ENCODE results near the gene HS6ST2. TPM values are rescaled to one million over a fixed set of nuclear protein-coding genes. Genes with fewer than 3 reads are reported as not detected.
"Not testable (repeated sequence)": the region's sequence is repeated elsewhere in the genome, so short reads cannot be mapped to it uniquely, and the experiment has no call there.

HS6ST2 gene
- total RNA-seq, 5 donors from 2014 or later (not counting 1 experiment from before 2014, with no cell fraction given), result not detected

DNA sequence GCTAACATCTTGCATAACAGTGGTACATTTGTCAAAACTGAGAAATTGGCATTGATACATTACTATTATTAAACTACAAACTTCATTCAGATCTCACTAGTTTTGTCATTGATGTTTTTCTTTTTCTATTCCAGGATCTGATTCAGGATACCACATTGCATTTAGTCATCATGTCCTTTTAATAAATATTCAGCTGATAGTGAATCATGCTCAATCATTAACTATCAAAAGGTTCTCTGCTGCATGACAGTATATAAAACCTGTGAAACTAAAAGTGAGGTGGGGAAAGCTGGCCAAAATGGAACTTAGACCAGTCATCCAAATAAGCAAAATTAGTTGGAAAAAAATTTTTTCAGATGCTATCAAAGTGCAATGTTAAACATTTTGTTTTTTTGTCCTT lies 28.1 kb upstream of the HS6ST2 start:
- Histone ChIP-seq H3K9me3 (no peaks in the 10 kb centered on the region), H3K4me3 (ENCODE audit: control insufficient read depth in 1 of 2, extremely low read depth in 1 of 2, low read length in 1 of 2) (no peak overlapping the region), H3K27ac (ENCODE audit: low read length) (no peak overlapping the region), H3K4me1 (ENCODE audit: control insufficient read depth in 1 of 2, extremely low read depth in 1 of 2, insufficient read depth in 2 of 2, low read length in 2 of 2) (no peaks in the 10 kb centered on the region), H3K36me3 (ENCODE audit: control insufficient read depth in 2 of 2, extremely low read depth in 1 of 2, insufficient read depth in 1 of 2, low read length in 1 of 2) (no peaks in the 10 kb centered on the region), H3K27me3 (replicated peaks in 1 of 2; ENCODE audit: control insufficient read depth in 2 of 2, extremely low read depth in 1 of 2, insufficient read depth in 2 of 2, low read length in 1 of 2) (no peaks in the 10 kb centered on the region)
- H3K4me3 Mint-ChIP-seq, result no peak overlapping the region
- no peak for ATAC-seq (replicated peaks in 1 of 4)
- no peaks in the 10 kb centered on the region for H3K36me3 Mint-ChIP-seq
- no peak for DNase-seq
- peaks cover 0 to 31% of the 10 kb centered on the region in 2 donors for H3K27me3 Mint-ChIP-seq
- ChIA-PET POLR2A (no interaction called here), CTCF (no interaction called here)
- H3K27ac Mint-ChIP-seq, result no peak overlapping the region
- H3K4me1 Mint-ChIP-seq, result no peaks in the 10 kb centered on the region
- H3K9me3 Mint-ChIP-seq, result no peaks in the 10 kb centered on the region

DNA sequence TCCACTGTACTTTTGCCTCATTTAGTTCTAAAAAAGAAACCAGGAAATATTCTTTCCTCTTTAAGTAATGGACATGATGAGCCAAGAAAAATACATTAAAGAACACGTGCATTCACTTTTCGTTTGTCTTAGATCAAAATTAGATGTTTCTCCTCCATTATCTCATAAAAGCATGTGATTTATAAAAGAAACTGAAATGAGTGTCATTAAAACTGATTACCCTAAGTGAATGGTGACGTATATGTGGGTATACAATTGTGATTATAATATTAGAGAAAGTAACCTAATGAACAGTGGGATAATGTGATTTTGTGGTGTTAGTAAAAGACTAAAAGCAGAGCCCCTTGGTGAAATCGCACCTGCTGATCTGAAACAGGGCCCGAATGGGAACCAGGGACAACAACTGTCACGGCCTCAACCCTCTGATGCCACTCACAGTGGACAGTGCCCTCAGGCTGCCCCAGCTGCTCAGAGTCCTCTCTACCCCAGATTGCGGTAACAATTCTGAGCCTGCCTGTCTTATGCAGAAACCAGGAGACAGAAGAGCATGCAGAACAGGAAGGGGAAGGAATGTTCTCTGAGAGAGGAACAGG lies 25.7 kb upstream of the HS6ST2 start:
- Mint-ChIP-seq H3K4me1 (no peaks in the 10 kb centered on the region), H3K27me3 (peaks cover 0 to 26% of the 10 kb centered on the region in 2 donors), H3K4me3 (no peak overlapping the region), H3K36me3 (no peaks in the 10 kb centered on the region), H3K9me3 (no peaks in the 10 kb centered on the region), H3K27ac (no peak overlapping the region)
- H3K9me3 ChIP-seq, result no peaks in the 10 kb centered on the region
- no peaks in the 10 kb centered on the region for H3K4me1 ChIP-seq (ENCODE audit: control insufficient read depth in 1 of 2, extremely low read depth in 1 of 2, insufficient read depth in 2 of 2, low read length in 2 of 2)
- ATAC-seq (replicated peaks in 1 of 4), result no peak
- CTCF ChIA-PET, result interaction anchor here in 1 of 2 donors (0.6 kb wide), 1 partner anchor 11 kb away, joined by 3 read pairs; no protein-coding TSS in a partner anchor
- no peaks in the 10 kb centered on the region for H3K36me3 ChIP-seq (ENCODE audit: control insufficient read depth in 2 of 2, extremely low read depth in 1 of 2, insufficient read depth in 1 of 2, low read length in 1 of 2)
- POLR2A ChIA-PET, result no interaction called here
- no peak overlapping the region for H3K4me3 ChIP-seq (ENCODE audit: control insufficient read depth in 1 of 2, extremely low read depth in 1 of 2, low read length in 1 of 2)
- no peak overlapping the region for H3K27ac ChIP-seq (ENCODE audit: low read length)
- H3K27me3 ChIP-seq (replicated peaks in 1 of 2; ENCODE audit: control insufficient read depth in 2 of 2, extremely low read depth in 1 of 2, insufficient read depth in 2 of 2, low read length in 1 of 2), result no peaks in the 10 kb centered on the region
- WGBS (ENCODE audit: insufficient coverage), result no CpG with 5 or more reads among the region's 7 CpGs
- DNase-seq, result no peak

- Histone ChIP-seq H3K27me3 (replicated peaks in 1 of 2; ENCODE audit: control insufficient read depth in 2 of 2, extremely low read depth in 1 of 2, insufficient read depth in 2 of 2, low read length in 1 of 2) (no peaks in the 10 kb centered on the region), H3K4me1 (ENCODE audit: control insufficient read depth in 1 of 2, extremely low read depth in 1 of 2, insufficient read depth in 2 of 2, low read length in 2 of 2) (no peaks in the 10 kb centered on the region), H3K4me3 (ENCODE audit: control insufficient read depth in 1 of 2, extremely low read depth in 1 of 2, low read length in 1 of 2) (no peak overlapping the region), H3K9me3 (no peaks in the 10 kb centered on the region), H3K36me3 (ENCODE audit: control insufficient read depth in 2 of 2, extremely low read depth in 1 of 2, insufficient read depth in 1 of 2, low read length in 1 of 2) (no peaks in the 10 kb centered on the region), H3K27ac (ENCODE audit: low read length) (no peak overlapping the region)
- ChIA-PET CTCF (interaction anchor here in 1 of 2 donors (0.6 kb wide), 1 partner anchor 10 kb away, joined by 3 read pairs; no protein-coding TSS in a partner anchor), POLR2A (no interaction called here)
- no CpG with 5 or more reads among the region's 2 CpGs for WGBS (ENCODE audit: insufficient coverage)
- DNase-seq, result no peak
- Mint-ChIP-seq H3K4me1 (no peaks in the 10 kb centered on the region), H3K27ac (no peak overlapping the region), H3K27me3 (peaks cover 0 to 28% of the 10 kb centered on the region in 2 donors), H3K9me3 (no peaks in the 10 kb centered on the region), H3K36me3 (no peaks in the 10 kb centered on the region), H3K4me3 (no peak overlapping the region)
- no peak for ATAC-seq (replicated peaks in 1 of 4)
These were observed 25.1 kb upstream of the HS6ST2 start for GRCh38 chrX:132983496-132983895.

GRCh38 chrX:132980035-132980434 lies 21.6 kb upstream of the HS6ST2 start:
- H3K27ac Mint-ChIP-seq; ATAC-seq (replicated peaks in 1 of 4); H3K36me3 ChIP-seq (ENCODE audit: control insufficient read depth in 2 of 2, extremely low read depth in 1 of 2, insufficient read depth in 1 of 2, low read length in 1 of 2); H3K36me3 Mint-ChIP-seq; H3K4me3 ChIP-seq (ENCODE audit: control insufficient read depth in 1 of 2, extremely low read depth in 1 of 2, low read length in 1 of 2); H3K27ac ChIP-seq (ENCODE audit: low read length); DNase-seq; H3K4me1 Mint-ChIP-seq; H3K4me3 Mint-ChIP-seq; POLR2A ChIA-PET; H3K9me3 Mint-ChIP-seq; H3K27me3 ChIP-seq (replicated peaks in 1 of 2; ENCODE audit: control insufficient read depth in 2 of 2, extremely low read depth in 1 of 2, insufficient read depth in 2 of 2, low read length in 1 of 2); H3K9me3 ChIP-seq; H3K4me1 ChIP-seq (ENCODE audit: control insufficient read depth in 1 of 2, extremely low read depth in 1 of 2, insufficient read depth in 2 of 2, low read length in 2 of 2): not testable (repeated sequence)
- CTCF ChIA-PET, result interaction anchor here in 1 of 2 donors (0.7 kb wide), 1 partner anchor 10 kb away, joined by 5 read pairs; no protein-coding TSS in a partner anchor
- WGBS (ENCODE audit: insufficient coverage), result no CpG with 5 or more reads among the region's 2 CpGs
- peaks cover 1 to 27% of the 10 kb centered on the region in 2 donors for H3K27me3 Mint-ChIP-seq

DNA sequence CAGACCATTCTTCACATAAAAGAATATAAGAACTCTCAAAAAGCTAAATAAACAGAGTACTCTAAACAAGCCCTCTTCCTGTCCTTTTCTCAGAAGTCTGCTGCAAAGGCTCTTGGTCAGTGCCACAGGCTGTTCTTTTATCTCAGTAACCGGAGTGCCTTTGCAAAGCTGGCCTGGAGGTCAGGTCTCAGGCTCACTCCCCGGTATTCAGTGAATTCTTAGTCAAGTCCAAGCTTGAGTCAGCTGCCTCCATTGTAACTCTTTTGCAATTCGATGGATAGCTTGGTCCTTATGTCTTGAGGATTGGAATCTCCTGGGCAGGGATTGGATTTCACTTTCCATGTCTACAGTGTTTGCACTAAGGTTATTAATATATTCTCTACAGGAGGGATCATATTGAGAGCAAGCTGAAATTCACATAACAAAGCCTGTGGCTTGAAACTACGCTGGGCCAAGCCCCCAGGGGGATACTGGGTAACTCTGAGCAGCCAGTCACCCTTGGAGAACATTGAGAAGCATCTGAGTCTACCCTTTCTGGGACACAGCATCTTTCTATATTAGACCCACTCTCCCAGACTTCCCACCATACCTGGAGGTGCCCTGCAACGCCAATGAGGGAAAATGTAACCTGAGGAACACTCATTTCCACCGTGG lies 10.0 kb upstream of the HS6ST2 start:
- H3K4me3 Mint-ChIP-seq, result no peak overlapping the region
- H3K27ac Mint-ChIP-seq, result no peak overlapping the region
- no peaks in the 10 kb centered on the region for H3K36me3 Mint-ChIP-seq
- H3K4me1 Mint-ChIP-seq, result no peaks in the 10 kb centered on the region
- ATAC-seq (replicated peaks in 1 of 4) (no peak), DNase-seq (no peak)
- H3K36me3 ChIP-seq (ENCODE audit: control insufficient read depth in 2 of 2, extremely low read depth in 1 of 2, insufficient read depth in 1 of 2, low read length in 1 of 2), result no peaks in the 10 kb centered on the region
- POLR2A ChIA-PET, result no interaction called here
- no peaks in the 10 kb centered on the region for H3K9me3 ChIP-seq
- no peak overlapping the region for H3K27ac ChIP-seq (ENCODE audit: low read length)
- no peaks in the 10 kb centered on the region for H3K9me3 Mint-ChIP-seq
- 74% methylated on average over 2 of the region's 6 CpGs for WGBS (ENCODE audit: insufficient coverage)
- H3K27me3 ChIP-seq (replicated peaks in 1 of 2; ENCODE audit: control insufficient read depth in 2 of 2, extremely low read depth in 1 of 2, insufficient read depth in 2 of 2, low read length in 1 of 2), result peaks cover 0 to 2% of the 10 kb centered on the region in 2 experiments
- peaks cover 0 to 22% of the 10 kb centered on the region in 2 donors for H3K27me3 Mint-ChIP-seq
- CTCF ChIA-PET, result no interaction called here
- H3K4me1 ChIP-seq (ENCODE audit: control insufficient read depth in 1 of 2, extremely low read depth in 1 of 2, insufficient read depth in 2 of 2, low read length in 2 of 2), result no peaks in the 10 kb centered on the region
- no peak overlapping the region for H3K4me3 ChIP-seq (ENCODE audit: control insufficient read depth in 1 of 2, extremely low read depth in 1 of 2, low read length in 1 of 2)

DNA sequence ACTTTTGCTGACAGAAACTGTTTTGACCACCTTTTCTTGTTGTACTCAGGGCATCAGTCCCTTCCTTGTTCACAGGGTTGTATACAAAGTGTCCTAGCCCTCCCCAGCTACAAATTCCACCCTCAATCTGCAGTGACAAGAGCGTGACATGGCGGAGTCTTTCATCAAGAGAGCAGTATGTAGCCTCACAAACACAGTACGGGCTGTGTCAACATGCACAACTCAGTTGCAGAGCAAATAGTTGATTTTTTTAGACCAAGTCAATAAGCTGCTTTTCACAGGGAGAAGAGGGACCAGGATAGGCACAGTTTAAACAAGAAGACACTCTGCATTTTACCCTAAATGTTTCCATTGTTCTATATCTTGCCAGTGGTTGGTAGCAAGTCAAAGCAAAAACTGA lies 8.6 kb upstream of the HS6ST2 start:
- Histone ChIP-seq H3K9me3 (no peaks in the 10 kb centered on the region), H3K27me3 (replicated peaks in 1 of 2; ENCODE audit: control insufficient read depth in 2 of 2, extremely low read depth in 1 of 2, insufficient read depth in 2 of 2, low read length in 1 of 2) (peaks cover 0 to 2% of the 10 kb centered on the region in 2 experiments), H3K36me3 (ENCODE audit: control insufficient read depth in 2 of 2, extremely low read depth in 1 of 2, insufficient read depth in 1 of 2, low read length in 1 of 2) (no peaks in the 10 kb centered on the region), H3K27ac (ENCODE audit: low read length) (no peak overlapping the region), H3K4me3 (ENCODE audit: control insufficient read depth in 1 of 2, extremely low read depth in 1 of 2, low read length in 1 of 2) (no peak overlapping the region), H3K4me1 (ENCODE audit: control insufficient read depth in 1 of 2, extremely low read depth in 1 of 2, insufficient read depth in 2 of 2, low read length in 2 of 2) (no peaks in the 10 kb centered on the region)
- no peak for ATAC-seq (replicated peaks in 1 of 4)
- DNase-seq, result no peak
- Mint-ChIP-seq H3K4me1 (no peaks in the 10 kb centered on the region), H3K36me3 (no peaks in the 10 kb centered on the region), H3K4me3 (no peak overlapping the region), H3K27me3 (peaks cover 0 to 25% of the 10 kb centered on the region in 2 donors), H3K9me3 (no peaks in the 10 kb centered on the region), H3K27ac (no peak overlapping the region)
- WGBS (ENCODE audit: insufficient coverage), result no CpG with 5 or more reads among the region's 3 CpGs
- CTCF ChIA-PET, result interaction anchor here in 1 of 2 donors (1.1 kb wide), 1 partner anchor 9 kb away, joined by 3 read pairs; no protein-coding TSS in a partner anchor
- POLR2A ChIA-PET, result no interaction called here
